C4-2B (cell line): ENCODE measurements around the gene SHISAL1.

Experiments
- ZFX ChIP-seq: fragments of 450-650 bp; IDR thresholded peaks from 2 replicates; pipeline ENCODE4 v1.6.1; 2017
- TF ChIP-seq, protein P1 (sequence below): fragments of 450-650 bp; conservative IDR thresholded peaks from 2 replicates; pipeline ENCODE4 v1.5.1; 2017; ENCODE audit warnings: mild to moderate bottlenecking

DNA sequence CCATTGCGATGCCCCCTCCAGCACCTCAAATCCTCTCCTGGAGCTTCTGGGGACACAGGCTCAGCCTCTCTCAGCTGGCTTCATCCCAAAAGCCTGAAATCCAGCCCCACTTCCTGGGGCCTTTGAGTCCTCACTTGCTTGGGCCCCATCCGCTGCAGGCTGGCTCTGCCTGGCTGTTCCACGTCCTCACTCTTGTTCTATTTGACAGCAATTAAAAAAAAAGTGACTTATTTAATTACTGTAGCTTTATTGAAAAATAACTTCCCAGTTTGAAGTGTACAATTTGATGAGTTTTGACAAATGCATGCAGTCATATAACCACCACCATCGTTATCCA is 104.8 kb downstream of the SHISAL1 start:
- TF ChIP-seq, protein P1, sequence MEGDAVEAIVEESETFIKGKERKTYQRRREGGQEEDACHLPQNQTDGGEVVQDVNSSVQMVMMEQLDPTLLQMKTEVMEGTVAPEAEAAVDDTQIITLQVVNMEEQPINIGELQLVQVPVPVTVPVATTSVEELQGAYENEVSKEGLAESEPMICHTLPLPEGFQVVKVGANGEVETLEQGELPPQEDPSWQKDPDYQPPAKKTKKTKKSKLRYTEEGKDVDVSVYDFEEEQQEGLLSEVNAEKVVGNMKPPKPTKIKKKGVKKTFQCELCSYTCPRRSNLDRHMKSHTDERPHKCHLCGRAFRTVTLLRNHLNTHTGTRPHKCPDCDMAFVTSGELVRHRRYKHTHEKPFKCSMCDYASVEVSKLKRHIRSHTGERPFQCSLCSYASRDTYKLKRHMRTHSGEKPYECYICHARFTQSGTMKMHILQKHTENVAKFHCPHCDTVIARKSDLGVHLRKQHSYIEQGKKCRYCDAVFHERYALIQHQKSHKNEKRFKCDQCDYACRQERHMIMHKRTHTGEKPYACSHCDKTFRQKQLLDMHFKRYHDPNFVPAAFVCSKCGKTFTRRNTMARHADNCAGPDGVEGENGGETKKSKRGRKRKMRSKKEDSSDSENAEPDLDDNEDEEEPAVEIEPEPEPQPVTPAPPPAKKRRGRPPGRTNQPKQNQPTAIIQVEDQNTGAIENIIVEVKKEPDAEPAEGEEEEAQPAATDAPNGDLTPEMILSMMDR = no peak
- no peak for TF ChIP-seq ZFX
